K562 (cell line): ENCODE measurements around the gene DOK1. TPM values are rescaled to one million over a fixed set of nuclear protein-coding genes. Genes with fewer than 3 reads are reported as not detected.

ENCODE experiments used
- polyA plus RNA-seq, 8 experiments: library from polyadenylated mRNA; depleted of rRNA in 4 of 8; stranded (reverse) in 5 of 8; unstranded in 3 of 8; fragments of >200 nt; fragmentation: Nextera tagmentation in 2 of 8; fragmentation: Illumina TruSeq in 1 of 8; extraction: Ambion mirVana in 2 of 8; extraction: Trizol in 1 of 8; gene quantifications; 2 replicates each; pipeline versions ENCODE4 v1.2.1 to v1.2.3, GENCODE V29; 2011 to 2014; ENCODE audit warnings: inconsistent platforms in 1 of 8, missing spikeins in 1 of 8
- total RNA-seq, 7 experiments: library from RNA; depleted of rRNA in 6 of 7; stranded (reverse); fragments of >200 nt in 6 of 7; fragmentation: Illumina TruSeq in 2 of 7; extraction: Trizol in 2 of 7; gene quantifications; 2 replicates each; pipeline versions ENCODE4 v1.2.1 to v1.2.3, GENCODE V29; 2011 to 2021; ENCODE audit warnings: low replicate concordance in 1 of 7
- TF ChIP-seq, protein P1 (sequence below): fragments of 200-600 bp; sonication (generic); IDR thresholded peaks from one replicate; pipeline ENCODE4 v1.6.1; 2012; ENCODE audit warnings: mild to moderate bottlenecking, low read depth, low read length, inconsistent platforms

Gene DOK1
- total and polyA plus RNA-seq, 9 of the 15 experiments (the other 6 are each of a cell fraction or from before 2014, with no cell fraction given): 0.59 to 36.4 (median 16.1) TPM

DNA sequence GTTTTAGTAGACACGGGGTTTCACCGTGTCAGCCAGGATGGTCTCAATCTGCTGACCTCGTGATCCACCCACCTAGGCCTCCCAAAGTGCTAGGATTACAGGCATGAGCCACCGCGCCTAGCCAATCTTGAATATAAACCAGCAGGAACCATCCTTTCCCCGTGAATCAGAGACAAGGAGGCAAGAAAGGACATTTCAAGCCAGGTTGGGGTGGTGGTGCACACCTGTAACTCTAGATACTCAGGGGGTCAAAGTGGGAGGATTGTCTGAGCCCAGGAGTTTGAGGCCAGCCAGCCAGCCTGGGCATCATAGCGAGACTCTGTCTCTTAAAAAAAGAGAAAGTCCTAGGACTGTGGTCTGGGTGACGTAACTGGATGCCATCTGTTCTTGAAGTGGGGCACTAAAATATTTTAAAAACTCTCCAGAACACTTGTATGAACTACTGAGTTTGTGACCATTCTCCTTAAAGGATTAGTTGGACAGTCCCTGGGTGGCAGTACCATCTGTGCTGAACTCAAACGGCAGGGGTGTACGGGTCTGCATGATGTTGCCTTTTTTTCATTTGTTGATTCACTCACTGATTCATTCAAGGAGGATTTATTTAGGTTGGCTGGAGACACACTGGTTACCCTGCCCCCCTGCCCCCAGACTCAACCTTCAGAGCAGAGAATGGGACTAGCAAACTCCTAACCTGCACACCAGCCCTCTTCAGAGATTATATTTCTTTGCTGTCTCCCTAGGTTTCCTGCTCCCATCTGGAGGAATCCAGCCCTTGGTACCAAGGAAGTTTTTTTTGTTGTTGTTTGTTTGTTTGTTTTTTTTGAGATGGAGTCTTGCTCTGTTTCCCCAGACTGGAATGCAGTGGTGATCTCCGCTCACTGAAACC is 43.2 kb upstream of the DOK1 start (continued):
- TF ChIP-seq, protein P1, sequence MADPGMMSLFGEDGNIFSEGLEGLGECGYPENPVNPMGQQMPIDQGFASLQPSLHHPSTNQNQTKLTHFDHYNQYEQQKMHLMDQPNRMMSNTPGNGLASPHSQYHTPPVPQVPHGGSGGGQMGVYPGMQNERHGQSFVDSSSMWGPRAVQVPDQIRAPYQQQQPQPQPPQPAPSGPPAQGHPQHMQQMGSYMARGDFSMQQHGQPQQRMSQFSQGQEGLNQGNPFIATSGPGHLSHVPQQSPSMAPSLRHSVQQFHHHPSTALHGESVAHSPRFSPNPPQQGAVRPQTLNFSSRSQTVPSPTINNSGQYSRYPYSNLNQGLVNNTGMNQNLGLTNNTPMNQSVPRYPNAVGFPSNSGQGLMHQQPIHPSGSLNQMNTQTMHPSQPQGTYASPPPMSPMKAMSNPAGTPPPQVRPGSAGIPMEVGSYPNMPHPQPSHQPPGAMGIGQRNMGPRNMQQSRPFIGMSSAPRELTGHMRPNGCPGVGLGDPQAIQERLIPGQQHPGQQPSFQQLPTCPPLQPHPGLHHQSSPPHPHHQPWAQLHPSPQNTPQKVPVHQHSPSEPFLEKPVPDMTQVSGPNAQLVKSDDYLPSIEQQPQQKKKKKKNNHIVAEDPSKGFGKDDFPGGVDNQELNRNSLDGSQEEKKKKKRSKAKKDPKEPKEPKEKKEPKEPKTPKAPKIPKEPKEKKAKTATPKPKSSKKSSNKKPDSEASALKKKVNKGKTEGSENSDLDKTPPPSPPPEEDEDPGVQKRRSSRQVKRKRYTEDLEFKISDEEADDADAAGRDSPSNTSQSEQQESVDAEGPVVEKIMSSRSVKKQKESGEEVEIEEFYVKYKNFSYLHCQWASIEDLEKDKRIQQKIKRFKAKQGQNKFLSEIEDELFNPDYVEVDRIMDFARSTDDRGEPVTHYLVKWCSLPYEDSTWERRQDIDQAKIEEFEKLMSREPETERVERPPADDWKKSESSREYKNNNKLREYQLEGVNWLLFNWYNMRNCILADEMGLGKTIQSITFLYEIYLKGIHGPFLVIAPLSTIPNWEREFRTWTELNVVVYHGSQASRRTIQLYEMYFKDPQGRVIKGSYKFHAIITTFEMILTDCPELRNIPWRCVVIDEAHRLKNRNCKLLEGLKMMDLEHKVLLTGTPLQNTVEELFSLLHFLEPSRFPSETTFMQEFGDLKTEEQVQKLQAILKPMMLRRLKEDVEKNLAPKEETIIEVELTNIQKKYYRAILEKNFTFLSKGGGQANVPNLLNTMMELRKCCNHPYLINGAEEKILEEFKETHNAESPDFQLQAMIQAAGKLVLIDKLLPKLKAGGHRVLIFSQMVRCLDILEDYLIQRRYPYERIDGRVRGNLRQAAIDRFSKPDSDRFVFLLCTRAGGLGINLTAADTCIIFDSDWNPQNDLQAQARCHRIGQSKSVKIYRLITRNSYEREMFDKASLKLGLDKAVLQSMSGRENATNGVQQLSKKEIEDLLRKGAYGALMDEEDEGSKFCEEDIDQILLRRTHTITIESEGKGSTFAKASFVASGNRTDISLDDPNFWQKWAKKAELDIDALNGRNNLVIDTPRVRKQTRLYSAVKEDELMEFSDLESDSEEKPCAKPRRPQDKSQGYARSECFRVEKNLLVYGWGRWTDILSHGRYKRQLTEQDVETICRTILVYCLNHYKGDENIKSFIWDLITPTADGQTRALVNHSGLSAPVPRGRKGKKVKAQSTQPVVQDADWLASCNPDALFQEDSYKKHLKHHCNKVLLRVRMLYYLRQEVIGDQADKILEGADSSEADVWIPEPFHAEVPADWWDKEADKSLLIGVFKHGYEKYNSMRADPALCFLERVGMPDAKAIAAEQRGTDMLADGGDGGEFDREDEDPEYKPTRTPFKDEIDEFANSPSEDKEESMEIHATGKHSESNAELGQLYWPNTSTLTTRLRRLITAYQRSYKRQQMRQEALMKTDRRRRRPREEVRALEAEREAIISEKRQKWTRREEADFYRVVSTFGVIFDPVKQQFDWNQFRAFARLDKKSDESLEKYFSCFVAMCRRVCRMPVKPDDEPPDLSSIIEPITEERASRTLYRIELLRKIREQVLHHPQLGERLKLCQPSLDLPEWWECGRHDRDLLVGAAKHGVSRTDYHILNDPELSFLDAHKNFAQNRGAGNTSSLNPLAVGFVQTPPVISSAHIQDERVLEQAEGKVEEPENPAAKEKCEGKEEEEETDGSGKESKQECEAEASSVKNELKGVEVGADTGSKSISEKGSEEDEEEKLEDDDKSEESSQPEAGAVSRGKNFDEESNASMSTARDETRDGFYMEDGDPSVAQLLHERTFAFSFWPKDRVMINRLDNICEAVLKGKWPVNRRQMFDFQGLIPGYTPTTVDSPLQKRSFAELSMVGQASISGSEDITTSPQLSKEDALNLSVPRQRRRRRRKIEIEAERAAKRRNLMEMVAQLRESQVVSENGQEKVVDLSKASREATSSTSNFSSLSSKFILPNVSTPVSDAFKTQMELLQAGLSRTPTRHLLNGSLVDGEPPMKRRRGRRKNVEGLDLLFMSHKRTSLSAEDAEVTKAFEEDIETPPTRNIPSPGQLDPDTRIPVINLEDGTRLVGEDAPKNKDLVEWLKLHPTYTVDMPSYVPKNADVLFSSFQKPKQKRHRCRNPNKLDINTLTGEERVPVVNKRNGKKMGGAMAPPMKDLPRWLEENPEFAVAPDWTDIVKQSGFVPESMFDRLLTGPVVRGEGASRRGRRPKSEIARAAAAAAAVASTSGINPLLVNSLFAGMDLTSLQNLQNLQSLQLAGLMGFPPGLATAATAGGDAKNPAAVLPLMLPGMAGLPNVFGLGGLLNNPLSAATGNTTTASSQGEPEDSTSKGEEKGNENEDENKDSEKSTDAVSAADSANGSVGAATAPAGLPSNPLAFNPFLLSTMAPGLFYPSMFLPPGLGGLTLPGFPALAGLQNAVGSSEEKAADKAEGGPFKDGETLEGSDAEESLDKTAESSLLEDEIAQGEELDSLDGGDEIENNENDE: no peak
